ENCODE measurements around the gene EIF1B. TPM values are rescaled to one million over a fixed set of nuclear protein-coding genes. Genes with fewer than 3 reads are reported as not detected.

The EIF1B gene
- total RNA-seq, 1 experiment from 2014 or later = 25.0 TPM

- no peaks in the 10 kb centered on the region for H3K27me3 ChIP-seq (ENCODE audit: control insufficient read depth, insufficient read depth, low read length)
- H3K36me3 ChIP-seq (ENCODE audit: control insufficient read depth, insufficient read depth, low read length) = no peaks in the 10 kb centered on the region
- POLR2A ChIA-PET = no interaction called here
- intact Hi-C loops (cut with micrococcal nuclease; ENCODE audit: unreplicated experiment) (loop anchor here (5.0 kb wide), 2 partner anchors 127 to 257 kb away; no protein-coding TSS in a partner anchor), in situ Hi-C loops (cut with HindIII; ENCODE audit: low pct_unique_long_range_greater_than_20kb, low sequenced_read_pairs) (no loop called here)
- CTCF ChIA-PET = no interaction called here
- H3K4me1 ChIP-seq (ENCODE audit: control insufficient read depth, insufficient read depth, low read length) = no peaks in the 10 kb centered on the region
- DNase-seq (ENCODE audit: low read depth, low spot score) (no peak), ATAC-seq (no peak)
- TF ChIP-seq SIN3A (IDR thresholded peaks at IDR 0.05; ENCODE audit: borderline replicate concordance, insufficient read depth, low read depth, low read length) (no peak), TCF7L2 (IDR thresholded peaks at IDR 0.05; ENCODE audit: low read depth, low read length) (no peak), POLR2AphosphoS5 (IDR thresholded peaks at IDR 0.05; ENCODE audit: low read depth, low read length) (no peak), REST (IDR thresholded peaks at IDR 0.05; ENCODE audit: insufficient read depth in 1 of 2, low read depth in 2 of 2, low read length in 1 of 2) (no peak)
- no peaks in the 10 kb centered on the region for H3K9me3 ChIP-seq (ENCODE audit: control insufficient read depth, insufficient read depth, low read depth, low read length)
- BruUV-seq (replicated peaks) = no TSS peak
- H3K4me3 ChIP-seq (ENCODE audit: low read depth in 2 of 2, low read length in 2 of 2) = no peak overlapping the region
- no peak overlapping the region for H3K27ac ChIP-seq (ENCODE audit: low read length)
These were observed 16.0 kb downstream of the EIF1B start for GRCh38 chr3:40325465-40325864.

- ATAC-seq (no peak), DNase-seq (ENCODE audit: low read depth, low spot score) (no peak)
- Histone ChIP-seq H3K4me1 (ENCODE audit: control insufficient read depth, insufficient read depth, low read length) (no peaks in the 10 kb centered on the region), H3K36me3 (ENCODE audit: control insufficient read depth, insufficient read depth, low read length) (no peaks in the 10 kb centered on the region), H3K9me3 (ENCODE audit: control insufficient read depth, insufficient read depth, low read depth, low read length) (no peaks in the 10 kb centered on the region), H3K27ac (ENCODE audit: low read length) (no peak overlapping the region), H3K27me3 (ENCODE audit: control insufficient read depth, insufficient read depth, low read length) (no peaks in the 10 kb centered on the region), H3K4me3 (ENCODE audit: low read depth in 2 of 2, low read length in 2 of 2) (no peak overlapping the region)
- no TSS peak for BruUV-seq (replicated peaks)
- POLR2A ChIA-PET = no interaction called here
- CTCF ChIA-PET = no interaction called here
- in situ Hi-C loops (cut with HindIII; ENCODE audit: low pct_unique_long_range_greater_than_20kb, low sequenced_read_pairs) = no loop called here
- intact Hi-C loops (cut with micrococcal nuclease; ENCODE audit: unreplicated experiment) = loop anchor here (5.0 kb wide), 2 partner anchors 124 to 254 kb away; no protein-coding TSS in a partner anchor
- TF ChIP-seq TCF7L2 (IDR thresholded peaks at IDR 0.05; ENCODE audit: low read depth, low read length) (no peak), REST (IDR thresholded peaks at IDR 0.05; ENCODE audit: insufficient read depth in 1 of 2, low read depth in 2 of 2, low read length in 1 of 2) (no peak), SIN3A (IDR thresholded peaks at IDR 0.05; ENCODE audit: borderline replicate concordance, insufficient read depth, low read depth, low read length) (no peak), CTCF (IDR thresholded peaks at IDR 0.05) (no peak), POLR2AphosphoS5 (IDR thresholded peaks at IDR 0.05; ENCODE audit: low read depth, low read length) (no peak)
These were observed 18.9 kb downstream of the EIF1B start for GRCh38 chr3:40328374-40328773.
